ENCODE results near the gene SASH1. TPM values are rescaled to one million over a fixed set of nuclear protein-coding genes. Genes with fewer than 3 reads are reported as not detected.

Gene SASH1
- total RNA-seq, 1 donor from 2014 or later, result 10.2 TPM

DNA sequence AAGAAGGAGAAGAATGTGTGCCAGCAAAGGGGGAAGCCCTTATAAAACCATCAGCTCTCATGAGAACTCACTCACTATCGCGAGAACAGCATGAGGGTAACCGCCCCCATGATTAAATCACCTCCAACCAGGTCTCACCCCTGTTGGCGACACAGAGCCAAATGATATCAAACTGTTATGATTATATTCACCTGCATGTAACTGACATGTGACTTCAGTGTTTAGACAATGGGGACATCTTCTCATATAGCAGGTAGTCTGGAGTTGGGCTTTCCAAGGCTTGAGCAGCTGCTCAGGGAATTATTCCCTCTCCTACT lies 115.2 kb downstream of the SASH1 start:
- H3F3A ChIP-seq (ENCODE audit: low read depth), result no peaks in the 10 kb centered on the region
- H3K9ac ChIP-seq, result no peak overlapping the region
- no peak overlapping the region for H3K27ac Mint-ChIP-seq
- H3K36me3 Mint-ChIP-seq, result peaks cover 6% of the 10 kb centered on the region
- H3K4me3 ChIP-seq, result no peak overlapping the region
- peaks cover 35% of the 10 kb centered on the region for H3K4me1 Mint-ChIP-seq
- no peak overlapping the region for H2AFZ ChIP-seq (replicated peaks)
- no peak overlapping the region for H3K4me3 Mint-ChIP-seq
- H3K9me3 ChIP-seq (ENCODE audit: low read depth), result no peaks in the 10 kb centered on the region
- H3K4me2 ChIP-seq, result no peak overlapping the region
- H3K79me2 ChIP-seq (ENCODE audit: low read depth), result no peaks in the 10 kb centered on the region
- H4K20me1 ChIP-seq (ENCODE audit: low read depth), result no peaks in the 10 kb centered on the region
- H3K27ac ChIP-seq, result no peak overlapping the region
- no peak for TF ChIP-seq EZH2 (IDR thresholded peaks at IDR 0.05)
- TF ChIP-seq, protein P1, sequence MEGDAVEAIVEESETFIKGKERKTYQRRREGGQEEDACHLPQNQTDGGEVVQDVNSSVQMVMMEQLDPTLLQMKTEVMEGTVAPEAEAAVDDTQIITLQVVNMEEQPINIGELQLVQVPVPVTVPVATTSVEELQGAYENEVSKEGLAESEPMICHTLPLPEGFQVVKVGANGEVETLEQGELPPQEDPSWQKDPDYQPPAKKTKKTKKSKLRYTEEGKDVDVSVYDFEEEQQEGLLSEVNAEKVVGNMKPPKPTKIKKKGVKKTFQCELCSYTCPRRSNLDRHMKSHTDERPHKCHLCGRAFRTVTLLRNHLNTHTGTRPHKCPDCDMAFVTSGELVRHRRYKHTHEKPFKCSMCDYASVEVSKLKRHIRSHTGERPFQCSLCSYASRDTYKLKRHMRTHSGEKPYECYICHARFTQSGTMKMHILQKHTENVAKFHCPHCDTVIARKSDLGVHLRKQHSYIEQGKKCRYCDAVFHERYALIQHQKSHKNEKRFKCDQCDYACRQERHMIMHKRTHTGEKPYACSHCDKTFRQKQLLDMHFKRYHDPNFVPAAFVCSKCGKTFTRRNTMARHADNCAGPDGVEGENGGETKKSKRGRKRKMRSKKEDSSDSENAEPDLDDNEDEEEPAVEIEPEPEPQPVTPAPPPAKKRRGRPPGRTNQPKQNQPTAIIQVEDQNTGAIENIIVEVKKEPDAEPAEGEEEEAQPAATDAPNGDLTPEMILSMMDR (IDR thresholded peaks at IDR 0.05), result no peak
- no peak for TF ChIP-seq EZH2phosphoT487 (IDR thresholded peaks at IDR 0.05)
- H3K9me3 Mint-ChIP-seq, result no peaks in the 10 kb centered on the region
- H3K4me1 ChIP-seq, result peaks cover 7% of the 10 kb centered on the region
- H3K36me3 ChIP-seq, result no peaks in the 10 kb centered on the region
- DNase-seq (ENCODE audit: low spot score), result no peak
- peaks cover 3% of the 10 kb centered on the region for H3K27me3 Mint-ChIP-seq (ENCODE audit: insufficient read depth, low read depth)
- H3K27me3 ChIP-seq, result no peaks in the 10 kb centered on the region

DNA sequence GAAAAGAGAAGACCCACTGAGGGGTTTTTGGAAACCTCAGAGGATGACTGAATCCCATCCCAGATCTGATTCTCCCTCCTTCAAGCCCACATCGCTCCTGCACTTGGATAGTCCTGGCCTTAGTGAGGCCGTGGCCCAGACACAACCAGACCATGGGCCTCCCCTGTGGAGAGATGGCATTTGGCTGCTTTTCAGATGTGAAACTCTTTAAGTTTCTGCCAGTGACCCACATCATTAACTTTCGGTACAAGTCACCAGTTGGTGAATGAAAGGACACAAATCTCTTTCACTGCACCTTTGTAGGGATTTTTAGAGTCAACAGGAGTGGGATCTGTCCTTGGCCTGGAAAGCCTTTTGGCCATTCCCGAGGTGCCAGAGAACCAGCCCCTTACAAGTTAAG lies 116.6 kb downstream of the SASH1 start:
- peaks cover 29% of the 10 kb centered on the region for H3K4me1 Mint-ChIP-seq
- H3K36me3 Mint-ChIP-seq, result peaks cover 6% of the 10 kb centered on the region
- no peaks in the 10 kb centered on the region for H3K27me3 ChIP-seq

DNA sequence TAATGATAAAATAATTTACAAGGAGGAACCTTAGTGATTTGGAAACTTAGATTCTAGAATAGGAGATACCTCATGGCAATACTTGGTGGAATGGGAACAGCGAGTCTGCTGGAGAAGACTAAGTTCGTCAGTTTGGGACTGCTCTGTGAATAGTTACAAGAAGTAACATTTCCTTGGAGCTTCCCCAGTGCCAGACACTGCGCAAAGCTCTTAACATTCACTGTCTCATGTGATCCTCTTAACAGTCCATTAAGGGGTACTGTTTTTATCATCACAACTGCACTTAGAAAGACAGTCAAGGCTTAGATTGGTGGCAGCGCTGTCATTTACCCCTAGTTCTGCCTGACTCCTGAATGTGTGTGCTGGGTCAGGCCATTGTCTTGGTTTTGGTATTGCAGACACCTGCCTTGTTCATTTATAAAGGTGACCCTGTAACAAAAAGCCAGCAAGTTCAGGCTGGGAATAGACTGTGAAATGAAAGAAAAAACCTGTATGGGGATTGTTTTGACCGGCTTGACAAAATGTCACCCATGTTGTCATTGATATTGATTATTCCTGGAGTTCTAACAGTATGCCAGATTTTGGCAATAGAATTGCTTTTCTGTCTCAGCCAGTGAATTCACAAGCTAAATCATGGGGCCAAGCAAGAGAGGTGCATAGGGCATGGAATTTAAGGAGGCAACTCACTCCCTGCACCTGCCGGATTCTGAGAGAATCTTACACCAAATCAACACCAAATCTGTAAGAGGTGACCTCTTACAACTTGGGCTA lies 118.4 kb downstream of the SASH1 start:
- Histone ChIP-seq H3K4me1 (peaks cover 2% of the 10 kb centered on the region), H3K9ac (no peak overlapping the region), H3K79me2 (ENCODE audit: low read depth) (no peaks in the 10 kb centered on the region), H4K20me1 (ENCODE audit: low read depth) (no peaks in the 10 kb centered on the region), H3K36me3 (no peaks in the 10 kb centered on the region), H3K4me2 (no peak overlapping the region), H2AFZ (replicated peaks) (no peak overlapping the region), H3F3A (ENCODE audit: low read depth) (no peaks in the 10 kb centered on the region), H3K4me3 (no peak overlapping the region), H3K27me3 (no peaks in the 10 kb centered on the region), H3K27ac (no peak overlapping the region), H3K9me3 (ENCODE audit: low read depth) (no peaks in the 10 kb centered on the region)
- Mint-ChIP-seq H3K4me1 (peaks cover 22% of the 10 kb centered on the region), H3K27me3 (ENCODE audit: insufficient read depth, low read depth) (peaks cover 2% of the 10 kb centered on the region), H3K9me3 (no peaks in the 10 kb centered on the region), H3K36me3 (peaks cover 6% of the 10 kb centered on the region), H3K27ac (no peak overlapping the region), H3K4me3 (no peak overlapping the region)
- TF ChIP-seq, protein P1 (IDR thresholded peaks at IDR 0.05), result no peak
- TF ChIP-seq EZH2 (IDR thresholded peaks at IDR 0.05) (no peak), EZH2phosphoT487 (IDR thresholded peaks at IDR 0.05) (no peak)
- DNase-seq (ENCODE audit: low spot score), result no peak

More for the DNA sequence above, 116.6 kb downstream of the SASH1 start:
- Histone ChIP-seq H3K9me3 (ENCODE audit: low read depth) (no peaks in the 10 kb centered on the region), H3F3A (ENCODE audit: low read depth) (no peaks in the 10 kb centered on the region), H3K79me2 (ENCODE audit: low read depth) (no peaks in the 10 kb centered on the region), H3K27ac (no peak overlapping the region), H3K4me1 (peaks cover 7% of the 10 kb centered on the region), H3K4me2 (no peak overlapping the region), H2AFZ (replicated peaks) (no peak overlapping the region), H3K4me3 (no peak overlapping the region), H4K20me1 (ENCODE audit: low read depth) (no peaks in the 10 kb centered on the region), H3K36me3 (no peaks in the 10 kb centered on the region), H3K9ac (no peak overlapping the region)
- no peak for DNase-seq (ENCODE audit: low spot score)
- H3K9me3 Mint-ChIP-seq, result no peaks in the 10 kb centered on the region
- H3K27me3 Mint-ChIP-seq (ENCODE audit: insufficient read depth, low read depth), result peaks cover 3% of the 10 kb centered on the region
- no peak overlapping the region for H3K4me3 Mint-ChIP-seq
- TF ChIP-seq EZH2 (IDR thresholded peaks at IDR 0.05) (no peak), EZH2phosphoT487 (IDR thresholded peaks at IDR 0.05) (no peak)
- TF ChIP-seq, protein P1 (IDR thresholded peaks at IDR 0.05), result no peak
- peak overlapping the region; percentile 53 for H3K27ac Mint-ChIP-seq
